Measurements from ENCODE around the gene HSD17B7.
A peak's percentile ranks its signal among the peaks of the same experiment; 100 is the strongest.
"Not testable (repeated sequence)": the region's sequence is repeated elsewhere in the genome, so short reads cannot be mapped to it uniquely, and the experiment has no call there.

HSD17B7 gene

DNA sequence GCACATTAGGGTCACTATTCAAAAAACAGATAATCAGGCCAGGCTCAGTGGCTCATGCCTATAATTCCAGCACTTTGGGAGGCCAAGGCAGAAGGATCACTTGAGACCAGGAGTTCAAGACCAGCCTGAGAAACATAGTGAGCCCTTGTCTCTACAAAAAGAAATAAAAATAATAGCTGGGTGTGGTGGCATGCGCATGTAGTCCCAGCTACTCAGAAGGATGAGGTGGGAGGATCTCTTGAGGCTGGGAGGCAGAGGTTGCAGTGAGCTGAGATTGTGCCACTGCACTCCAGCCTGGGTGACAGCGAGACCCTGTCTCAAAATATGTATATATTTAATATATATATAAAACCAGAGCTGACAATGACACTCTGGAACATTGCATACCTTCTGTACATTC, 21.9 kb downstream of the HSD17B7 start:
- DNase-seq (ENCODE audit: low read depth), result not testable (repeated sequence)

DNA sequence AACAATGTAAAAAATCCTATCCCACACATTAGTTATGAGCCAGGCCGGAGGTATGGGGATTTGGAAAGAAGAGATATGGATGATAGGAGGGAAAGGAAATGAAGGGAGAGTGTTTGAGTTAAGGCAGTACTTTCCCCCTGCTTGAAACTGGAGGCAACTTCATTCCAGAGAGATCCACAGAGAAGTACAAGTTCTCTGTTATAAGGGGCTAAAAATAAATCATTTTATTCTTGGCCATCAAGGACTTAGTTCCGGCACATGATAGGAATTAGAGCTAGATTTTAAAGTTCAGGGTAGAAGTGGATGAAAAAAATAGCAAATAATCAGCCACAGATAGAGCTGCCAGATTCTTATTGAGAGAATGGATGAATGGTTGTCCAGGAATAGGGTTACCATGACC, 27.6 kb downstream of the HSD17B7 start:
- DNase-seq (ENCODE audit: low read depth), result not testable (repeated sequence)

DNA sequence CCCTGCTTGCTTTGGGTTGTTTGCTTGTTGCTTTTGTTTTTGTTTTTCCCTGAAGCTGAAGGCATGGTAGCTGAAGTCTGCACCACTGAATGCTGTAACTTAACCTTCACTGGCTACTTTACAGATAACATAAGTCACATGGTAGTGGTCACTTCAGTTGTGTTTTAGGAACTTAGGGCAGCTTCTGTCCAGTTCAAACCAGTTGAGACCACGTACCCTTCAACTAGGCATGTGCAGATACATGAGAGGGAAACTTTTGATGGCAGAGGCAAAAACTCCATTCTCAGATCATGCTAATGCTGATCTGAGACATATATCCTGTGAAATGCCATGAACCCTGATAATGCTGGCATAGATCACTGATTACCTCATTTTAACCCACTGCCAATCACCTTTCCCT, 28.2 kb downstream of the HSD17B7 start:
- not testable (repeated sequence) for DNase-seq (ENCODE audit: low read depth)

DNA sequence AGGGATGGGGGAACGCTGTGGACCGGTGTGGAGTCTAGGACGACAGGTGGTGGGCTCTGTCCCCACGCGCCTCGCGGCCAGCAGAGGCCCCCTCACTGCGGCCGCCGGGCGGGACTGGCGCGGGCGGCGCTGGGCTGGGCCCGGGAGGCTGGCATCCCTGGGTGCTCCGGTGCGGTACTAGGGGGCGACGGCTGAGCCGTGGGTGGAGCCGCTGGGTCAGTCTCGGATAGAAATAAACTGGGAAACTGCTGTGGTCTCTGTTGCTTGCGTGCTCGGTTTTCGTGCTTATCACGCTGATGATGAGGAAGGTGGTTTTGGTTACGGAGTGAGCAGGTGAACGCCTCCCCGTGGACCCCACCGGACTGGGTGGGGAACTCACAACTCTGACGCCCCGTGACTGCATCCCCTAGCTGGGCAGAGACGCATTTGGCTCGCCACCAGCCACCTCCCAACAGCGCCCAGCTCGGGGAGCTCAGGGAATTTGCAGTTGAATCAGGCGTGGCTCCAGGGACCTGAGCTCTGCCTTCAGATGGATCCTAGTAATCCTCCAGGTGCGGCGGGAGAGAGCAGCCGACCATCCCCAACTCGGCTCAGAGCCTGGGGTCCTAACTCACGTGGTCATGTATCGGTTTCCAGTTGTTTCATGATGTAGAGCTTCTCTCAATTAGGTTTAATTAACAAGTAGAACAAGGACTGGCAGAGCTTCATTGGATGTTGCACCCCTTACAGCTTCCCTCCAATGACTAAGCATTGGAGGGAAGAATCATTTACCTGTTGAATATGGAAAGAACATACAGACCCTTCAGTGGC, 32.1 kb downstream of the HSD17B7 start:
- no peak for DNase-seq (ENCODE audit: low read depth)

DNA sequence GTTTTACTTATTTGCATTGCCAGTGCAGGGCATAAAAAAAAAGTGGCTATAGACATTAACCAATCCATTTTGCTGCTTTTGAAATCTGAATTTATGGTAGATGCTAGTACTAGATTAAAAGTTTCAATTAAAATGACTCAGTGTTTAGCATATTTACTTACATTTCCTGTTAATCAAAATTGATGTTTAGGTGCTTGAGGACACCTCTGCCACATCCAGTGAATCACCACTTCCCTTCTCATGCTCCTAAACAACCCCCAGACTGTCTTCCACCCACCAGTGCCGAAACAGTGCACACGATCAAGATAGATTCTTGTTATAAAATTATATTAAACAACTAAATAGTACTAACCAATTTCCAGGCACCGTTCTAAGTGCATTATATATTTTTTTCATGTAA, 32.7 kb downstream of the HSD17B7 start:
- DNase-seq (ENCODE audit: low read depth), result no peak

DNA sequence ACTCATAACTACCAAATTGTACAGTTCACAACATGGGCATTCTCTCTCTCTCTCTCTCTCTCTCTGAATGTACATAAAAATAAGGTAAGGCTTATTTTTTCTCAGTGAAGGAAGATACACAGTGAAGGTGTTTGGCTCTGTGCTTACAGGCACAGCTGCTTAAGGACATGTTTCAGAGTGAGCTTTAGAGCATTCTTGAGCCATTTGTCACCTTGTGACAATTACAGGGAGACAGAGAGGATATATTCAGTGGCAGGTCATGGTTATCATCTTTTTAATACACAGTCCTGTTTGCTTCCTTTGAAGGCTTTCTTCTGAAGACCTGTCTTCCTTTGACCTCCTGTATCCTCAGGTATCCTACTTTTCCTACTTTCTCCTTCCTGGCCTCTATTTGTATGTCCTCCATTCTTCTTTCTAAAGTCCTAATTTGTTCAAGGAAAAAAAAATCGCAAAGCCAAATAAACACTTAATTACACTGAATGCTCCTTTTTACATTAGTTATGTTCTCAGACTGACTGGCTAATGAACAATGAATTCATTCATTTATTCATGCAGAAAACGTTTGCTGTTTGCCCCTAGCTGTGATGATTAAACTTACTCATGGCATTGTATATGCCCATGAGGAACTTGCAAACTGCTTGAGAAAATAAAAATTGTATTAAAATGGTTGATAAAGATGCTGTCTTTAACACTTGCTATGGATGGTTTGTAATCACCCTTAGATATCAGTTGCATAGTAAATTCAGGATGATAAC, 33.4 kb downstream of the HSD17B7 start:
- DNase-seq (ENCODE audit: low read depth), result no peak

DNA sequence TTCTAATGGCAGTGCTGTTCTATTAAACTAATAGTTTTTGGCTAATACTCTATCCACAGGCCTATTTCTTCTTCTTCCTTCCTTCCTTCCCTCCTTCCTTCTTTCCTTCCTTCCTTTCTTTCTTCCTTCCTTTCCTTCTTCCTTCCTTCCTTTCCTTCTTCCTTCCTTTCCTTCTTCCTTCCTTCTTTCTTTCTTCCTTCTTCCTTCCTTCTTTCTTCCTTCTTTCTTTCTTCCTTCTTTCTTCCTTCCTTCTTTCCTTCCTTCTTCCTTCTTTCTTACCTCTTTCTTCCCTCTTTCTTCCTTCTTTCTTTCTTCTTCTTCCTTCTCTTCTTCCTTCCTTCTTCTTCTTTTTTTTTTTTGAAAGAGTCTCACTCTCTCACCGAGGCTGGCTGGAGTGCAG, 38.8 kb downstream of the HSD17B7 start:
- no peak for DNase-seq (ENCODE audit: low read depth)

DNA sequence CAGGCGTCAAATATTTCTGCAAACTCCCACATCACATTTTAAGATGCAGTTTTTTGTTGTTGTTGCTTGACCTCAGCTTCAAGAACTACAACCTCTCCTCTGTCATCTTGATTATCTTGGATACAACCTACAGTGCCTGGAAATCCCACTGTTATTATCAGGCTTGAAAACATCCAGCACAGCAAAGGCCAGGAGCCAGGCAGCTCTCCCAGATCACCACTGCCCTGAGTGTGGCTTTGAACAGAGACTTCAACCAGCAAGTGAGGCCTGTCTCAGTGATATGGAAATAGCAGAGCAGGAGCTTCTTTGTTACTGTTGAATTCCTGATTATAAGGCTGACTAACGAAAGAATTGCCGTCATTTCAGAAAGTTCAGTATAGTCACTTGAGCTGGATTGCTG, 42.0 kb downstream of the HSD17B7 start:
- no peak for DNase-seq (ENCODE audit: low read depth)

DNA sequence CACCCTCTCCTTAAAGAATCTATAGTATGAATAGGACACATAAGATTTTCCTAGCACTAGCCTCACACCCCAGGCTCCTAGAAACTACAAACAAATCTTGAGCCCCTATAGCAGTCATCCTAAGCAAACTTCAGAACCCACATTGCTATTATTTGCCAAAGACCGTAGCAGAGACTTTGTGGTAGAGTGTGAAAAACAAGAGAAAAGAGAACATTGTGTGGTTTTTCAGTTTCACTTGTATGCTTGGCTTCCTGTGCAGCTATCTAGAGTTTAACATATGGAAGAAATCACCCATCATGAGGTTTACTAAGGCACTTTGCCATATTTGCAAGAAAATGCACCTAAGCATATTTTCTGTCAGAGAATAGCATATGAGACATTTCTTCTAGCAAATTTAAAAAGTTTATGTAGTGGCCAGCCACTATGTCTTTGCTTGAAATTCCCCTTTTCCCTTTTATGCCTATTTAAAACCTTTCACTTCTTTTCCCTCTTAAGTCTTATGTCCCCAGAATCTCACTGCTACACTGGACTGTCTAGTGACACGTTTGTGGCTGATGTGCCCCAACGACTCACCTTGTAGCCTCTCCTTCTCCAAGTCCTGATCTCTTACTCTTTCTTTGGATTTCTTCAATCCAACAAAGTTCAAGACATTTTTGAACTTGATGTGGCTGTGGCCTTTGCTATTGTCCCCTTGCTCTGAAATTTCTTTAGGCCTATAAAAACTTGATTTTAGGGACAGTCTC, 44.8 kb downstream of the HSD17B7 start:
- DNase-seq (ENCODE audit: low read depth), result no peak

DNA sequence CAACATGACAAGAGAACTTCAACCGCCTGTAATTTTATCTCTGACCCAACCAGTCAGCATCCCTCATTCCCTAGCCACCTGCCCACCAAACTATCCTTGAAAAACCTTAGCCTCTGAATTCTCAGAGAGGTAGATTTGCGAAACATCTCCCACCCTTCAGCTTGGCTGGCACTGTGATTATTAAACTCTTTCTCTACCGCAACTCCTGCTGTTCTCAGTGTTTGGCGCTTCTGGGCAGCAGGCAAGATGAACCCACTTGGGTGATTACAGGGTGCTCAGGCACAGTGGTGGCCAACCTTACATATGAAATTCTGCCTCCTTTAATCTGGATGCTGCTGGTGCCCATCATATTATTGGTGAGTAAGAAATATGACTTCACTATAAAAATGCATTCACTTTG, 48.4 kb downstream of the HSD17B7 start:
- no peak for DNase-seq (ENCODE audit: low read depth)

DNA sequence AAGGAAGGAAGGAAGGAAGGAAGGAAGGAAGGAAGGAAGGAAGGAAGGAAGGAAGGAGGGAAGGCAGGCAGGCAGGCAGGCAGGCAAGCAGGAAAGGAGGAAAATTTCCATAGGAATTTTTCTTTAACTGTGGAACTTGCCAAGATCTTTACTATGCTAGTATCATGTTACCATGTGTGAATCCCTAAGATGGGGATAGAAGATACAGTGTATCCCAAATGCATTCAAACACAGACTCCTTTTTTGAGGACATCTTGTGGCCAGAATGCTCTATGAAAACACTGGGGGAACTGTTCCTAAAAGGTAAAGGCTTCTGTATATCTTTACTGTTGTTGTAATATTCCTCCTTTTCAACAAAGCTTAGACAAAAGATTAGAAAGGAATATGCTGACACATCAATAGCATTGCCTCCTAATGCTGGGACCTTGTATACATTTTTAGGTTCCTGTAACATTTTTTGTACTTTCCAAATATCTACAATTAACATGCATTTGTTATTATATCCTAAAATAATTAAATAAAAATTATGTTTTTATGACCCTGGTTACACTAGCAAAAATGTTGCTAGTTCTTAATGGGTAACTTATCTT, 49.8 kb downstream of the HSD17B7 start:
- DNase-seq (ENCODE audit: low read depth), result no peak

DNA sequence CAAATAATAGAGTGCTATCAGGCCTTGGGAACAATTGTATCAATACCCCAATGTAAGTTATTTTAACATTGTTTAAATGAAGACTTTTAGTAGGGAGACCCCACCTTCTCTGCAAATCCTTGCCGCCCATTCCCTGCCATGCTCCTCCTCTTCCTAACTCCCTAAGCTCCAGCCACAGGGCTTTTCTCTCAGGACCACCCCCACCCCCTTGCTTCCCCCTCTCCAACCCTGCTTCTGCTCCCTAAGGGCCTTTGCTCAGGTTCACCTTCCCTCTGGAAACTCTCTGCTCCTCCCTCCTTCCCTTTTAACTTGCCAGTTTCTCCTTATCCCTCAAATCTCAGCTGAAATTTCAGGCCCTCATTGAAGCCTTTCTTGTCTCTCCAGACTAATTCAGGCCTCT, 53.7 kb downstream of the HSD17B7 start:
- DNase-seq (ENCODE audit: low read depth), result no peak

DNA sequence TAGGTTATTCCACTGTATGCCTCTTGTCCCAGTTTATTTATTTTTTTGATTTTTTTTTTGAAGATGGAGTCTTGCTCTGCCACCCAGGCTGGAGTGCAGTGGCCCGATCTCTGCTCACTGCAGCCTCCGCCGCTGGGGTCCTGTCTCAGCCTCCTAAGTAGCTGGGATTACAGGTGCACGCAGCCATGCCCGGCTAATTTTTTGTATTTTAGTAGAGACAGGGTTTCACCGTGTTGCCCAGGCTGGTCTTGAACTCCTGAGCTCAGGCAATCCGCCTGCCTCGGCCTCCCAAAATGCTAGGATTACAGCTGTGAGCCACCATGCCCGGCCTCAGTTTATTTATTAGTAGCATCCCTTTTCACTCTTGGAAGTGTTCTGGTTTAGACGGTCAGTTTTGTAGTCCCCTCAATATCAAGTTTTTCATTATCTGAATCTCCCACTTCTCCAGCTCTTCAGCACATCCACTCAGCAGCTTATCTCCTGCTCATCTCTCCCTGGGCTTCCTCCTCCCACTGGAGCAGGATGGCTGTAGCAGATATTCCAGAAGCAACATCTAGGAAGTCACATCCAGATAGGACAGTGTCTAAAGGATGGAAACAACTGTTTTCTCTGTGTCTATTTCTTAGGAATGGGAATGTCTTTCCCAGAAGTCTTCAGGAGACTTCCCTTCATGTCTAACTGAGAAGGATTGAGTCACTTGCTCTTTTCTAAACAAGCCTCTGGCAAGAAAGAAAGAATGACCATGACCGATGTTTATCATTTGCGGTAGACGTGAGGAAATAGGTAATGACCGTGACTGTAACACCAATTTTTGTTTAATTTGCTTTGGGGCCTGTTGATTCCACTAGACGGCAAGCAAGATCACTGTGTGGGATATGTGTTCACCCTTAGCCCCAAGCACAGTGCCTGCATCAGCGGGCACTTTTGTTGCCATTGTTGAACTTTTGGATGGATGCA, 56.0 kb downstream of the HSD17B7 start:
- no peak for DNase-seq (ENCODE audit: low read depth)

DNA sequence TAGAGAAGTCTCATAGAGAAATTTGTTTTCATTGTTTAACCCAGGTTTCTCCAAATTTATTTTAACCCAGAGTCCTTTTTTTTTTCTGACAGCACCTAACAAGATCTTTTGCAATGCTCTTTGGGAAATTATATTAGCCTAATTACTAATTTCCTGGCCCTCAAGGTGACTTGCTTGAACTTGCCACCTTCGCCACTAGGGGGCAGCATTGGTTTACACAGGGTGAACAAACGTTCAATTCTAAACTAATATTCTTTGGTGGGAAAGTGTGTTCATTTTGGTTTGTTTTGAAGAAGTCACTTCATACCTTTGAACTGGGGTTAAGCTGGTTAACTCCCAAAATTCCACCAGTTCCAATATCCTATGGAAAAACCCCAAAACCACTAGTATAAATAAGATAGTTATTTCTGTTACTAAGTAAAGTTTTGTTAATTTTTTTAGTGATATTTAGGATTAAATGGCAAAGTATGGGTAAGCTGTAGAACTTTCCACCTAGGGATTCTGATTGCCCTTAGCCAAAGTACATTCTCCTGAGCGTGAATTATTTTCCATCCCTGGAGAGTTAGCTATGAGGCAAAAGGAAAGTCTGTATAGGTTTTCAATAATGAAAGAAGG, 57.4 kb downstream of the HSD17B7 start:
- peak; percentile 40 for DNase-seq (ENCODE audit: low read depth)

DNA sequence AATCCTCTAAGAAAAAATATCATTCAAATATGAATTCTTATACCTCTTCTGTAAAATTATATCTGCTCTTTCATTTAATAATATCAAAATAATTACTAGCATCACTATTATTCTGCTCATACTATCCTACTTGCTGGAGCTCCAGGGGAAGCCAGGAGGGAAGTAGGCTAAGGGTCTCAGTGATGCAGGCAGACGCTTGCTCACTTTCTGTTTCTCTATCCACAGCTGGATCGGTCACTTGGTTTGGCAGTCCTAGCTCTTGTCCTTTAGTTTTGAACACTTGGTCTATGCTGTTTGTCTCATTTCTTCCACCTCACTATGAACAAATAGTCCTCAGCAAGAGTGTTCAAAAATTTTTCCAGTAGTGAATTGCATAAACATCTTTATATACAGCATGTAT, 59.2 kb downstream of the HSD17B7 start:
- no peak for DNase-seq (ENCODE audit: low read depth)

DNA sequence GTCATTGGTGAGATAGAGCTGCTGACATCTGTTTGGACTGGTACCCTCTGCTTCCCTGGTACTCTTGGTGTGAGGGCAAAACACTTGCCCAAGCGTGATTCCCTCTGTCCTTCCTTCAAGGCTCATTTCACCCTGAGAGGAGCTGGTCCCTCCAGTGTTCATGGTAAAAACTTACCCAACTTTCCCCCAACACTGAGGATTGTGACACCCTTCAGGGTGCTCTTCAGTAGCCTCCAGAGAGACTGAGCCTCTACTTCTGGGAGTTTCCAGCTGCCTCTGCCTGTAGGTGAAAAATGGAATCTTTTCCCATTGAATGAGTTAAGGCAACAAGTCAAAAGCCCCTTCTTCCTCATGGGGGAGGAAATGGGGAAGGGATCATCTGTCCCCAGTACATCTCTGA, 60.8 kb downstream of the HSD17B7 start:
- DNase-seq (ENCODE audit: low read depth), result no peak

DNA sequence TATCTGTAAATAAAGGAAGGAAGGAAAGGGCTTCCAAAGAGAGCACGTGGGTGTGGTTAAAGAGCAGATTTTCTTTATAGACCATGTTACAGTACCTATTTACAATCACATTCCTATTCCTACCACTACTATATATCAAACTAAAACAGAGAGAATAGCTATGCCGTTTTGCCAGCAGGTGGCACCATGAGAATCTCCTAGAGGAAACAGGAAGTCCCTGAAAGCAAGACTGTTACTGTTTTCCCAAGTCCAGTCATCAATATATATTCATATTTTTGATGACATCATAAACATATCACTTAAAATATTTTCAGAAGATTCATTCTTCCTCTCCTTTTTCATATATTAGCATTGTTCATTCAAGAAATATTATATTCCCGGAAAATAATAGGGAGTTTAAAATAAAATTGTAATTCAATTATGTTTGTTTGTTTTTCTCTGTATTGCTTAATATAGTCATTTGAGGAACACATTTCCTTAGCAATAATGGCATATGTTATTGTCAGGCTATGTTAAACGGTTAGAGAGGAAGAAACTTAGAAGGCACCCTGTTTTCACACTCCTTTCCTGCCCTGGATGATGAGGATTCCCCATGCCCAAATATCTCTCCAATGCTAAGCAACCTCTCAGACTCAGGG, 63.9 kb downstream of the HSD17B7 start:
- DNase-seq (ENCODE audit: low read depth), result no peak

DNA sequence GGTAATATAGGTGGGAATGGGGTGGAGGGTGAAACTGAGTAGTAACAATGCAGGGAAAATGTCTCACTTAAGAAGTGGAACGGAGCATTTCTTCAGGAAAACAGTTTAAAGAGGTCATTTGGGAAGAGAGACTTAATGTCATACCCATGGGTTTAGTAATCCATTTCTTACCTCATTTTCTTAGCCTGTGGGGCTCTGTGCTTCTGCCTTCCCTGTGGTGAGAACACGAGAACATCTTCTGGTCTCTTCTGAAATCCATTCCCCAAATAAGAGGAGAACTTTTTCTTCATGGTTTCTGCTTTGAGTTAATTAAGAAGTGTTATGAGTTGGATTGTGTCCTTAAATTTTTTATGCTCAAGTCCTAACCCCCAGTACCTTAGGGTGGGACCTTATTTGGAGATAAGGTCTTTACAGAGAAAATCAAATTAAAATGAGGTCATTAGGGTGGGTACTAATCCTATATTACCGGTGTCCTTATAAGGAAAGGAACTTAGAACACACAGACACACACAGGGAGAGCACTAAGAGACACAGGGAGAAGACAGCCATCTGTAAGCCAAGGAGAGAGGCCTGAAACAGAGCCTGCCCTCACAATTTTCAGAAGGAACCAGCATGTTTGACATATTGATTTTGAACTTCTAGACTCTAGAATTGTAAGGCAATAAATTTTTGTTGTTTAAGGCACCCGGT, 65.1 kb downstream of the HSD17B7 start:
- DNase-seq (ENCODE audit: low read depth), result no peak

DNA sequence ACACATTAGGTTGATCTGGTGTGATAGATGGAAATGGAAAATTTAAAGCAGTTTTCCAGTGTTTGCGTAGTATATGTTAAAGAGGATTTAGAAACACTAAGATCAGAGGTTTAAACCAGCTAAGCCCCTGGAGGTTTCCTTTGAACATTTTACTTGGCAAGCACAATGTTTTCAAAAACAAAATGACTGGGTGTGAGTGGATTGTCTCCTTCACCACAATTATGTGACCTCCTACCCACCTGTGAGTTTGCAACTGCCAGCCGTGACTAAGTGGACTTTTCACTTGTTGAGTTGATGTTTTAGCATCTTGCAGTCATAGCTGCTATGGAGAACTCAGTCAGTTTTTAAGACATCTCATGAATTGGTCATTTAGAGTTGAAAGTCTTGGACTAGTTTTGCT, 65.8 kb downstream of the HSD17B7 start:
- no peak for DNase-seq (ENCODE audit: low read depth)

DNA sequence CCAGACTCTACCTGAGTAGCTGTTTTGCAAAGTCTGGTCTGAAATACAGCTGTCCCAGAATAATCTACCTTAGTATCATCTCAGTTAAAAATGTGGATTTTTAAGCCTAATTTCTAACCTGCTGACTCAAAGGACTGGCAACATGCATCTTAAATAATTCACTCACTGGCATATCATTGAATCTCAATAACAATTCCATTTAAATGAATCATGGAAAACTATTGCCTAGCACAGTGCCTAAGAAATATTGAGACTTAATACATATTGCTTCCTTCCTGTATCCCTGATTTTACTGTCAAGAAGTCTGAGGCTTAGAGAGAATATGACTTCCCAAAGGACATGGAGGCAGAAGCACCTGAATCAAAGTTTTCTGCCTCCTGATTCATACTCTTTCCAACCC, 67.3 kb downstream of the HSD17B7 start:
- DNase-seq (ENCODE audit: low read depth), result no peak
